WTC11 (cell line): ENCODE data around the gene SPATC1L. TPM values are rescaled to one million over a fixed set of nuclear protein-coding genes. Genes with fewer than 3 reads are reported as not detected.

Experiments used
- ATAC-seq: fragments of 200-7000 bp; cut with Tn5 transposase; 2 replicates; pipeline ENCODE4 v1.10.0; 2021; ENCODE audit warnings: mild to moderate bottlenecking, moderate library complexity
- CTCF ChIA-PET: fragments of 300-600 bp; sonication (Branson Sonifier 250); formaldehyde crosslinking; loops from one replicate; lab custom pipeline; 2021; ENCODE audit warnings: antibody characterized with exemption; lab: Charles Lee
- POLR2A ChIA-PET: fragments of 350-600 bp; sonication (Branson Sonifier 250); formaldehyde crosslinking; loops from one replicate; lab custom pipeline; 2021; ENCODE audit warnings: antibody characterized with exemption; lab: Charles Lee
- DNase-seq: peaks from one replicate; pipeline ENCODE4 v3.0.0; 2021; ENCODE audit warnings: low spot score
- H3K27ac Mint-ChIP-seq: 2 replicates; pipeline ENCODE4 v1.8.0; 2021; ENCODE audit warnings: mixed read lengths
- H3K27me3 Mint-ChIP-seq: 2 replicates; pipeline ENCODE4 v1.8.0; 2021; ENCODE audit warnings: low read depth, mild to moderate bottlenecking, moderate library complexity, mixed read lengths
- H3K36me3 Mint-ChIP-seq: 2 replicates; pipeline ENCODE4 v1.8.0; 2021; ENCODE audit warnings: mixed read lengths
- H3K4me1 Mint-ChIP-seq: 2 replicates; pipeline ENCODE4 v1.8.0; 2022; ENCODE audit warnings: mixed read lengths
- H3K4me3 Mint-ChIP-seq: 2 replicates; pipeline ENCODE4 v1.8.0; 2021; ENCODE audit warnings: mild to moderate bottlenecking, moderate library complexity, mixed read lengths
- H3K9me3 Mint-ChIP-seq: 2 replicates; pipeline ENCODE4 v1.8.0; 2021; ENCODE audit warnings: mixed read lengths
- ATF1 ChIP-seq: sonication (generic); formaldehyde crosslinking; IDR thresholded peaks from 2 replicates; pipeline ENCODE4 v1.8.1; 2023; ENCODE audit warnings: mild to moderate bottlenecking, moderate library complexity, missing genetic modification reagents
- FOXJ3 ChIP-seq: sonication (generic); formaldehyde crosslinking; IDR thresholded peaks from 2 replicates; pipeline ENCODE4 v1.9.0; 2021; ENCODE audit warnings: missing genetic modification reagents, mild to moderate bottlenecking, borderline replicate concordance
- FOXP1 ChIP-seq: sonication (generic); formaldehyde crosslinking; IDR thresholded peaks from 2 replicates; pipeline ENCODE4 v1.8.0; 2022; ENCODE audit warnings: missing genetic modification reagents, mild to moderate bottlenecking, moderate library complexity, borderline replicate concordance
- NR2C2 ChIP-seq: sonication (generic); formaldehyde crosslinking; IDR thresholded peaks from 2 replicates; pipeline ENCODE4 v1.8.0; 2022; ENCODE audit warnings: mild to moderate bottlenecking, missing genetic modification reagents
- NR3C1 ChIP-seq: sonication (generic); formaldehyde crosslinking; conservative IDR thresholded peaks from 2 replicates; pipeline ENCODE4 v1.8.1; 2023; ENCODE audit warnings: low read depth, mild to moderate bottlenecking, missing genetic modification reagents
- RELA ChIP-seq: sonication (generic); formaldehyde crosslinking; IDR thresholded peaks from 2 replicates; pipeline ENCODE4 v1.8.1; 2022; ENCODE audit warnings: missing genetic modification reagents, mild to moderate bottlenecking, borderline replicate concordance
- ZNF219 ChIP-seq: sonication (generic); formaldehyde crosslinking; IDR thresholded peaks from 2 replicates; pipeline ENCODE4 v1.8.0; 2023; ENCODE audit warnings: missing genetic modification reagents, mild to moderate bottlenecking, borderline replicate concordance
- ZNF263 ChIP-seq: sonication (generic); formaldehyde crosslinking; IDR thresholded peaks from 2 replicates; pipeline ENCODE4 v1.8.1; 2022; ENCODE audit warnings: low read depth, mild to moderate bottlenecking, moderate library complexity, missing genetic modification reagents
- ZNF317 ChIP-seq: sonication (generic); formaldehyde crosslinking; IDR thresholded peaks from 2 replicates; pipeline ENCODE4 v1.8.1; 2023; ENCODE audit warnings: low read depth, mild to moderate bottlenecking, moderate library complexity, missing genetic modification reagents, borderline replicate concordance
- ZNF423 ChIP-seq: fragments of 250-450 bp; sonication (Bioruptor Pico); IDR thresholded peaks from 2 replicates; pipeline ENCODE4 v2.1.2; 2022; ENCODE audit warnings: mild to moderate bottlenecking, moderate library complexity
- total RNA-seq: library from RNA; stranded (reverse); gene quantifications from 3 replicates; pipeline ENCODE4 v1.2.3, GENCODE V29; 2021
- TF ChIP-seq, protein P1 (sequence below): sonication (generic); formaldehyde crosslinking; IDR thresholded peaks from 2 replicates; pipeline ENCODE4 v1.8.1; 2023; ENCODE audit warnings: mild to moderate bottlenecking, missing genetic modification reagents, moderate library complexity
- TF ChIP-seq, protein P2 (sequence below): fragments of 200-600 bp; IDR thresholded peaks from 2 replicates; pipeline ENCODE4 v1.8.0; 2022; ENCODE audit warnings: antibody characterized with exemption
- TF ChIP-seq, protein P3 (sequence below): sonication (generic); formaldehyde crosslinking; IDR thresholded peaks from 2 replicates; pipeline ENCODE4 v1.8.0; 2022; ENCODE audit warnings: mild to moderate bottlenecking, missing genetic modification reagents
- TF ChIP-seq, protein P4 (sequence below): sonication (generic); formaldehyde crosslinking; IDR thresholded peaks from 2 replicates; pipeline ENCODE4 v1.8.1; 2022; ENCODE audit warnings: mild to moderate bottlenecking, missing genetic modification reagents, moderate library complexity, borderline replicate concordance
- TF ChIP-seq, protein P5 (sequence below): sonication (generic); formaldehyde crosslinking; IDR thresholded peaks from 2 replicates; pipeline ENCODE4 v1.8.1; 2023; ENCODE audit warnings: mild to moderate bottlenecking, missing genetic modification reagents, moderate library complexity

The SPATC1L gene
- total RNA-seq, 1 experiment from 2014 or later: 61.7 TPM

DNA sequence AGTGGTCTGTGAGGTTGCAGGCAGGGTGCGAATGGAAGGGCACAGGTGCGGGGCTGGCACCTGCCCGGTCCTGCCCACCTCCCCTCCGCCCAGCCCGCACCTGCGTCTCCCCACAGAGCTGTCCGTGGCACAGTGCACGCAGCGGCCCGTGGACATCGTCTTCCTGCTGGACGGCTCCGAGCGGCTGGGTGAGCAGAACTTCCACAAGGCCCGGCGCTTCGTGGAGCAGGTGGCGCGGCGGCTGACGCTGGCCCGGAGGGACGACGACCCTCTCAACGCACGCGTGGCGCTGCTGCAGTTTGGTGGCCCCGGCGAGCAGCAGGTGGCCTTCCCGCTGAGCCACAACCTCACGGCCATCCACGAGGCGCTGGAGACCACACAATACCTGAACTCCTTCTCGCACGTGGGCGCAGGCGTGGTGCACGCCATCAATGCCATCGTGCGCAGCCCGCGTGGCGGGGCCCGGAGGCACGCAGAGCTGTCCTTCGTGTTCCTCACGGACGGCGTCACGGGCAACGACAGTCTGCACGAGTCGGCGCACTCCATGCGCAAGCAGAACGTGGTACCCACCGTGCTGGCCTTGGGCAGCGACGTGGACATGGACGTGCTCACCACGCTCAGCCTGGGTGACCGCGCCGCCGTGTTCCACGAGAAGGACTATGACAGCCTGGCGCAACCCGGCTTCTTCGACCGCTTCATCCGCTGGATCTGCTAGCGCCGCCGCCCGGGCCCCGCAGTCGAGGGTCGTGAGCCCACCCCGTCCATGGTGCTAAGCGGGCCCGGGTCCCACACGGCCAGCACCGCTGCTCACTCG, 52.2 kb downstream of the SPATC1L start (continued):
- TF ChIP-seq RELA (CRISPR knock-in tag): no peak
- TF ChIP-seq FOXP1 (CRISPR knock-in tag): no peak
- TF ChIP-seq, protein P1, sequence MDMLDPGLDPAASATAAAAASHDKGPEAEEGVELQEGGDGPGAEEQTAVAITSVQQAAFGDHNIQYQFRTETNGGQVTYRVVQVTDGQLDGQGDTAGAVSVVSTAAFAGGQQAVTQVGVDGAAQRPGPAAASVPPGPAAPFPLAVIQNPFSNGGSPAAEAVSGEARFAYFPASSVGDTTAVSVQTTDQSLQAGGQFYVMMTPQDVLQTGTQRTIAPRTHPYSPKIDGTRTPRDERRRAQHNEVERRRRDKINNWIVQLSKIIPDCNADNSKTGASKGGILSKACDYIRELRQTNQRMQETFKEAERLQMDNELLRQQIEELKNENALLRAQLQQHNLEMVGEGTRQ: no peak

DNA sequence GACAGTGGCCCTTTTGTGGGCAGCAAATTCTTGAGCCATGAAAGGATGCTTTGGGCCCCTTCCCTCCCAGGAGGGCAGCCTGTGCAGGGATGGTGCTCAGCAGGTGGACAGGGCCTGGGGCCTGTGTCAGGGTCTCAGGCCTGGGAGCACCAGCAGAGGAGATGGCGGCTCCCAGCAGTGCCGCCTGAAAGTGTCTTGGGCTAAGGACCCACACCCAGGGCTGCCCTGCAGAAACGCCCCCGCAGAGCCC, 52.7 kb downstream of the SPATC1L start:
- Mint-ChIP-seq H3K27ac (no peak overlapping the region), H3K4me3 (no peak overlapping the region), H3K27me3 (no peaks in the 10 kb centered on the region; the same call in 1 of the 2 replicates), H3K36me3 (peaks cover 5% of the 10 kb centered on the region; the same call in 1 of the 2 replicates), H3K9me3 (no peaks in the 10 kb centered on the region), H3K4me1 (peaks cover 3% of the 10 kb centered on the region; the same call in 1 of the 2 replicates)
- TF ChIP-seq NR3C1 (CRISPR knock-in tag) (no peak), FOXJ3 (CRISPR knock-in tag) (no peak)
- DNase-seq (no peak), ATAC-seq (no peak)
- ChIA-PET CTCF (interaction anchor here (1.6 to 3.7 kb wide), 2 partner anchors 12 to 160 kb away, joined by 3 to 40 read pairs; no protein-coding TSS in a partner anchor), POLR2A (no interaction called here)

DNA sequence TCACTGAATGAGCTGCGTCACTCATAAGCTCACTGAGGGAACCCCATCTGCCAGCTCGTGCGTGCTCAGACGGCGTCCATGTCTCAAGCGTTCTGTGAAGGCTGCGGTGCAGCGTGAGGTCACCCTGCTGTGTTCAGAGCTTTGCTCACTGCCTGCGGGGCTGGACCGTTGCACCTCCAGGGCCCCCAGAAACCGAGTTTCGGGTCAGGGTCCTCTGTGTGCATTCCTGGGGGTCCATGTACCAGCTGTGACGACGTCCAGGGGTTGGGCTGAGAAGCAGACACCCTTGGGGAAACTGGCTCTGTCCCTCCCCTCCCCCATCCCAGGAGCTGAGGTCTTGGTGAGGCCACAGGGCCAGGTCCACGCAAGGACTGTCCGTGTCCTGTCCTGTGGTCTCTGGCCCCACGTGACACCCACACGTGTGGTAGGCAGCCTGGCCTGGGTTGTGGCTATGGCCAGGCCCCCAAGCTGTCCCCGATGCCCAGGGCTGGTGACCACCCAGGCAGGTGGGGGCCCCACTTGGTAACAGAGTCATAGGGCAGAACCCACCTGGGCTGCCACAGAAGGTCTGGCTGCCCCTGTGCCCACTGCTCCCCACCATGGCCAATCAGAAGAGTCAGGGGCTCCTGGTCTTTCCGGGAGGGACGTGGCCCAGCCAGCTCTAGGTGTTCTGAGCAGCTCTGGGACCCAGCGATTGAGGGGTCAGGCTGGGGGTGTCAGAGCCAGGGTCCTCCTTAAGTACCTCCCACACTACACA, 53.2 kb downstream of the SPATC1L start:
- Mint-ChIP-seq H3K4me3 (no peak overlapping the region), H3K4me1 (peaks cover 2% of the 10 kb centered on the region; the same call in 1 of the 2 replicates)
- no peak for ATAC-seq
- TF ChIP-seq, protein P2, sequence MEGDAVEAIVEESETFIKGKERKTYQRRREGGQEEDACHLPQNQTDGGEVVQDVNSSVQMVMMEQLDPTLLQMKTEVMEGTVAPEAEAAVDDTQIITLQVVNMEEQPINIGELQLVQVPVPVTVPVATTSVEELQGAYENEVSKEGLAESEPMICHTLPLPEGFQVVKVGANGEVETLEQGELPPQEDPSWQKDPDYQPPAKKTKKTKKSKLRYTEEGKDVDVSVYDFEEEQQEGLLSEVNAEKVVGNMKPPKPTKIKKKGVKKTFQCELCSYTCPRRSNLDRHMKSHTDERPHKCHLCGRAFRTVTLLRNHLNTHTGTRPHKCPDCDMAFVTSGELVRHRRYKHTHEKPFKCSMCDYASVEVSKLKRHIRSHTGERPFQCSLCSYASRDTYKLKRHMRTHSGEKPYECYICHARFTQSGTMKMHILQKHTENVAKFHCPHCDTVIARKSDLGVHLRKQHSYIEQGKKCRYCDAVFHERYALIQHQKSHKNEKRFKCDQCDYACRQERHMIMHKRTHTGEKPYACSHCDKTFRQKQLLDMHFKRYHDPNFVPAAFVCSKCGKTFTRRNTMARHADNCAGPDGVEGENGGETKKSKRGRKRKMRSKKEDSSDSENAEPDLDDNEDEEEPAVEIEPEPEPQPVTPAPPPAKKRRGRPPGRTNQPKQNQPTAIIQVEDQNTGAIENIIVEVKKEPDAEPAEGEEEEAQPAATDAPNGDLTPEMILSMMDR: no peak
- TF ChIP-seq, protein P3, sequence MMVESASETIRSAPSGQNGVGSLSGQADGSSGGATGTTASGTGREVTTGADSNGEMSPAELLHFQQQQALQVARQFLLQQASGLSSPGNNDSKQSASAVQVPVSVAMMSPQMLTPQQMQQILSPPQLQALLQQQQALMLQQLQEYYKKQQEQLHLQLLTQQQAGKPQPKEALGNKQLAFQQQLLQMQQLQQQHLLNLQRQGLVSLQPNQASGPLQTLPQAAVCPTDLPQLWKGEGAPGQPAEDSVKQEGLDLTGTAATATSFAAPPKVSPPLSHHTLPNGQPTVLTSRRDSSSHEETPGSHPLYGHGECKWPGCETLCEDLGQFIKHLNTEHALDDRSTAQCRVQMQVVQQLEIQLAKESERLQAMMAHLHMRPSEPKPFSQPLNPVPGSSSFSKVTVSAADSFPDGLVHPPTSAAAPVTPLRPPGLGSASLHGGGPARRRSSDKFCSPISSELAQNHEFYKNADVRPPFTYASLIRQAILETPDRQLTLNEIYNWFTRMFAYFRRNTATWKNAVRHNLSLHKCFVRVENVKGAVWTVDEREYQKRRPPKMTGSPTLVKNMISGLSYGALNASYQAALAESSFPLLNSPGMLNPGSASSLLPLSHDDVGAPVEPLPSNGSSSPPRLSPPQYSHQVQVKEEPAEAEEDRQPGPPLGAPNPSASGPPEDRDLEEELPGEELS (CRISPR knock-in tag): 0 out of 2 replicates have a peak, but pooled peaks have one; percentile 30
- TF ChIP-seq, all 79 proteins: peak for 1
- H3K9me3 Mint-ChIP-seq: no peaks in the 10 kb centered on the region
- POLR2A ChIA-PET: no interaction called here
- DNase-seq: no peak
- H3K27ac Mint-ChIP-seq: no peak overlapping the region
- no peaks in the 10 kb centered on the region; the same call in 1 of the 2 replicates for H3K27me3 Mint-ChIP-seq
- H3K36me3 Mint-ChIP-seq: peaks cover 6% of the 10 kb centered on the region; the same call in 1 of the 2 replicates
- CTCF ChIA-PET: interaction anchor here (0.7 to 3.7 kb wide), 5 partner anchors 10 to 159 kb away, joined by 3 to 40 read pairs (median 4); no protein-coding TSS in a partner anchor

DNA sequence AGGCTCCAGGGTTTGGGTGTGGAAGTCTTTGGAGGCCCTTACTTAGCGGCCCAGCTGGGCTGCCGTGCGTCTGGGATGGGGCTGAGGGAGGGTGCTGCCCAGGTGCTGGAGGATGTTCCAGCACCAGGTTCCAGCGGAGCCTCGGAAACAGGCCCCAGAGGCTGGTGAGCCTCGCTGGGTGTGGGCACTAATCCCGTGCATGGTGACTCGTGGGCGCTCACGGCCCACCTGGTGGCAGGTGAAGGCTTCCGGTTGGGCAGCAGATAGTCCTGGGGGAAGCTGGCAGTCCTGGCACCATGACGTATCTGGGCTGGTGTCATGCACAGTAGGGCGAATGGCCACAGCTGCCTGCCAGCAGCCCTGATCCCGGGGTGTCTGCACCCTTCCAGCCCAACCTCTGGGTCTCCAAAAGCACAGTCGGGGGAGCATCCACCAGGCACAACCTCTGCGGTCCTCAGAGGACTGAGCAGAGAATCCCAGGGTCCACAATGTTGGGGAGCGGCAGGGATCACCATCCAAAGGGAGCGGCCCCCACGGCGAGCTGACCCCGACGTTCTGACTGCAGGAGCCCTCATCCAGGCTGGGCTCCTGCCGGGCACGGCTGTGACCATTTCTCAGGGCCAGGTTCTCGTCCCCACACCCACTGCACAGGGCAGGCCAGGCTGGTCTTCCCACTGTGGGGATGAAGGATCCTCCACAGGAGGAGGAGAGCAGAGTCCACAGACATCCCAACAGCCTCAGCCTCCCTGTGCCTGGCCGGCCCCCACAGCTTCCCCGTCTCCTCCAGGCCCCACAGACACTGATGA, 54.2 kb downstream of the SPATC1L start:
- DNase-seq: no peak
- H3K4me1 Mint-ChIP-seq: no peaks in the 10 kb centered on the region; the same call in 1 of the 2 replicates
- TF ChIP-seq, protein P4, sequence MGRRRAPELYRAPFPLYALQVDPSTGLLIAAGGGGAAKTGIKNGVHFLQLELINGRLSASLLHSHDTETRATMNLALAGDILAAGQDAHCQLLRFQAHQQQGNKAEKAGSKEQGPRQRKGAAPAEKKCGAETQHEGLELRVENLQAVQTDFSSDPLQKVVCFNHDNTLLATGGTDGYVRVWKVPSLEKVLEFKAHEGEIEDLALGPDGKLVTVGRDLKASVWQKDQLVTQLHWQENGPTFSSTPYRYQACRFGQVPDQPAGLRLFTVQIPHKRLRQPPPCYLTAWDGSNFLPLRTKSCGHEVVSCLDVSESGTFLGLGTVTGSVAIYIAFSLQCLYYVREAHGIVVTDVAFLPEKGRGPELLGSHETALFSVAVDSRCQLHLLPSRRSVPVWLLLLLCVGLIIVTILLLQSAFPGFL (CRISPR knock-in tag): no peak
- TF ChIP-seq NR2C2 (CRISPR knock-in tag): no peak
- TF ChIP-seq, protein P5, sequence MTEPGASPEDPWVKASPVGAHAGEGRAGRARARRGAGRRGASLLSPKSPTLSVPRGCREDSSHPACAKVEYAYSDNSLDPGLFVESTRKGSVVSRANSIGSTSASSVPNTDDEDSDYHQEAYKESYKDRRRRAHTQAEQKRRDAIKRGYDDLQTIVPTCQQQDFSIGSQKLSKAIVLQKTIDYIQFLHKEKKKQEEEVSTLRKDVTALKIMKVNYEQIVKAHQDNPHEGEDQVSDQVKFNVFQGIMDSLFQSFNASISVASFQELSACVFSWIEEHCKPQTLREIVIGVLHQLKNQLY (CRISPR knock-in tag): no peak
- no peak for TF ChIP-seq ZNF219 (CRISPR knock-in tag)
- no peak for TF ChIP-seq ZNF263
- TF ChIP-seq ATF1 (CRISPR knock-in tag): no peak
- TF ChIP-seq, protein P2: no peak
- no peak for TF ChIP-seq RELA (CRISPR knock-in tag)
- no peak for TF ChIP-seq ZNF317
- no peak for TF ChIP-seq ZNF423 (CRISPR knock-in tag)

More for the DNA sequence above, 54.2 kb downstream of the SPATC1L start:
- POLR2A ChIA-PET: interaction anchor here (0.6 kb wide), 1 partner anchor 346 kb away, joined by 4 read pairs; no protein-coding TSS in a partner anchor
- Mint-ChIP-seq H3K4me3 (no peak overlapping the region), H3K36me3 (peaks cover 9% of the 10 kb centered on the region; the same call in 1 of the 2 replicates), H3K9me3 (no peaks in the 10 kb centered on the region), H3K27ac (no peak overlapping the region), H3K27me3 (no peaks in the 10 kb centered on the region; the same call in 1 of the 2 replicates)
- no peak for ATAC-seq
- CTCF ChIA-PET: interaction anchor here (0.8 to 3.7 kb wide), 5 partner anchors 12 to 158 kb away, joined by 4 to 40 read pairs (median 5); no protein-coding TSS in a partner anchor
